Lower leg skin (tissue), 3 donors: ENCODE measurements around the gene OLFML3.

ENCODE experiments used
- POLR2A ChIP-seq, 2 donors: fragments of 450-650 bp; IDR thresholded peaks; one replicate each; pipeline ENCODE4 v1.6.1; 2016 to 2017; ENCODE audit warnings: antibody characterized with exemption in 2 of 2, mild to moderate bottlenecking in 1 of 2, moderate library complexity in 1 of 2
- TF ChIP-seq, protein P1 (sequence below), 3 donors: fragments of 450-650 bp; IDR thresholded peaks; one replicate each; pipeline ENCODE4 v1.5.1; 2016; ENCODE audit warnings: antibody characterized with exemption in 3 of 3, mild to moderate bottlenecking in 3 of 3, moderate library complexity in 2 of 3

DNA sequence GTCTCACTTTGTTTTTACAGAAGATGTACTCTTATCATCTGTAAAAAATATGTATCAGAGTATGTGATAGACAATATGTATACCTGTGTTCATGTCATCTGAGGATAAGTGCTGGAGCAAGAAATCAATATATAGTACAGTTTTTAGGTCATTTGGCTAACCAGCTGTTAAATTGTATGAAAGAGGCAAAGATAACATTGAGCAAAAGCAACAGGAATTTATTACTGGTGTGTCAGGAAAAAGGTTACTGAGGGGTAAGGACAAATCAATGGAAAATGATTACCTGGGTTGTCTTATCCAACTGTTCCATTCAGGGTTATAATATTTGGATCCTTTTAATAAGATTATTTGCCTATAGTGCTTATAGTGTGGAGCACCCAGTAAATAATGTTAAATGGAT, 45.3 kb upstream of the OLFML3 start:
- no peak for TF ChIP-seq POLR2A (IDR thresholded peaks at IDR 0.05)
- TF ChIP-seq, protein P1, sequence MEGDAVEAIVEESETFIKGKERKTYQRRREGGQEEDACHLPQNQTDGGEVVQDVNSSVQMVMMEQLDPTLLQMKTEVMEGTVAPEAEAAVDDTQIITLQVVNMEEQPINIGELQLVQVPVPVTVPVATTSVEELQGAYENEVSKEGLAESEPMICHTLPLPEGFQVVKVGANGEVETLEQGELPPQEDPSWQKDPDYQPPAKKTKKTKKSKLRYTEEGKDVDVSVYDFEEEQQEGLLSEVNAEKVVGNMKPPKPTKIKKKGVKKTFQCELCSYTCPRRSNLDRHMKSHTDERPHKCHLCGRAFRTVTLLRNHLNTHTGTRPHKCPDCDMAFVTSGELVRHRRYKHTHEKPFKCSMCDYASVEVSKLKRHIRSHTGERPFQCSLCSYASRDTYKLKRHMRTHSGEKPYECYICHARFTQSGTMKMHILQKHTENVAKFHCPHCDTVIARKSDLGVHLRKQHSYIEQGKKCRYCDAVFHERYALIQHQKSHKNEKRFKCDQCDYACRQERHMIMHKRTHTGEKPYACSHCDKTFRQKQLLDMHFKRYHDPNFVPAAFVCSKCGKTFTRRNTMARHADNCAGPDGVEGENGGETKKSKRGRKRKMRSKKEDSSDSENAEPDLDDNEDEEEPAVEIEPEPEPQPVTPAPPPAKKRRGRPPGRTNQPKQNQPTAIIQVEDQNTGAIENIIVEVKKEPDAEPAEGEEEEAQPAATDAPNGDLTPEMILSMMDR (IDR thresholded peaks at IDR 0.05): no peak
